Hepatocyte (in vitro differentiated cells): Measurements from ENCODE around the gene NEK1. TPM values are rescaled to one million over a fixed set of nuclear protein-coding genes. Genes with fewer than 3 reads are reported as not detected.

ENCODE experiments used
- DNase-seq: peaks from one replicate; pipeline ENCODE4 v3.0.0-alpha.2; 2016; ENCODE audit warnings: low spot score
- H2AFZ ChIP-seq: fragments of 200-600 bp; sonication (generic); 2 replicates; pipeline ENCODE4 v1.6.0; 2016; ENCODE audit warnings: antibody characterized with exemption, mild to moderate bottlenecking
- H3K27ac ChIP-seq: fragments of 200-600 bp; sonication (generic); 2 replicates; pipeline ENCODE4 v1.5.1; 2016; ENCODE audit warnings: mild to moderate bottlenecking
- H3K27me3 ChIP-seq: fragments of 200-600 bp; sonication (generic); 2 replicates; pipeline ENCODE4 v1.6.1; 2016
- H3K36me3 ChIP-seq: fragments of 200-600 bp; sonication (generic); replicated peaks from 2 replicates; pipeline ENCODE4 v1.5.1; 2016; ENCODE audit warnings: low read depth; ENCODE audit not compliant: insufficient read depth
- H3K4me1 ChIP-seq: fragments of 200-600 bp; sonication (generic); 2 replicates; pipeline ENCODE4 v1.5.1; 2016; ENCODE audit warnings: mild to moderate bottlenecking, moderate library complexity; ENCODE audit not compliant: insufficient read depth
- H3K4me2 ChIP-seq: fragments of 200-600 bp; sonication (generic); 2 replicates; pipeline ENCODE4 v1.6.0; 2016
- H3K4me3 ChIP-seq: fragments of 200-600 bp; sonication (generic); 2 replicates; pipeline ENCODE4 v1.5.1; 2016; ENCODE audit warnings: mild to moderate bottlenecking
- H3K79me2 ChIP-seq: fragments of 200-600 bp; sonication (generic); 2 replicates; pipeline ENCODE4 v1.6.0; 2017; ENCODE audit warnings: mild to moderate bottlenecking
- H3K9me2 ChIP-seq: fragments of 200-600 bp; sonication (generic); replicated peaks from 2 replicates; pipeline ENCODE4 v1.6.0; 2017; ENCODE audit warnings: mild to moderate bottlenecking; ENCODE audit not compliant: insufficient read depth
- H3K9me3 ChIP-seq: fragments of 200-600 bp; sonication (generic); 2 replicates; pipeline ENCODE4 v1.5.1; 2016; ENCODE audit warnings: low read depth, mild to moderate bottlenecking
- H4K20me1 ChIP-seq: fragments of 200-600 bp; sonication (generic); 2 replicates; pipeline ENCODE4 v1.6.0; 2016; ENCODE audit warnings: mild to moderate bottlenecking; ENCODE audit not compliant: insufficient read depth, poor library complexity, severe bottlenecking
- CTCF ChIP-seq: fragments of 200-600 bp; sonication (generic); IDR thresholded peaks from 2 replicates; pipeline ENCODE4 v1.5.1; 2016; ENCODE audit warnings: antibody characterized with exemption, mild to moderate bottlenecking; ENCODE audit not compliant: poor library complexity
- EZH2 ChIP-seq: fragments of 200-600 bp; sonication (generic); IDR thresholded peaks from 2 replicates; pipeline ENCODE4 v1.6.1; 2016; ENCODE audit warnings: antibody characterized with exemption, mild to moderate bottlenecking, borderline replicate concordance
- EZH2phosphoT487 ChIP-seq: fragments of 200-600 bp; sonication (generic); IDR thresholded peaks from one replicate; pipeline ENCODE4 v1.6.1; 2018; ENCODE audit warnings: antibody characterized with exemption, mild to moderate bottlenecking, low read depth, moderate library complexity; ENCODE audit not compliant: unreplicated experiment, severe bottlenecking
- WGBS: methylation state at CpG from one replicate; pipeline ENCODE4 v1.1.6; 2016; ENCODE audit warnings: low lambda C conversion rate; ENCODE audit errors: missing lambda C conversion rate; 5-methylcytosine and 5-hydroxymethylcytosine counted together
- polyA plus RNA-seq: library from polyadenylated mRNA; unstranded; fragments of >200 nt; fragmentation: Nextera tagmentation; extraction: Ambion mirVana; gene quantifications from 2 replicates; pipeline ENCODE4 v1.2.1, GENCODE V29; 2016
- total RNA-seq: library from RNA; depleted of rRNA; stranded (reverse); fragments of >200 nt; gene quantifications from 2 replicates; pipeline ENCODE4 v1.2.3, GENCODE V29; 2014

The NEK1 gene
- total and polyA plus RNA-seq, 2 experiments from 2014 or later, result 7.8 to 10.4 TPM

GRCh38 chr4:169446824-169447223 lies 165.6 kb downstream of the NEK1 start:
- WGBS, result 91% methylated on average over 4 of the region's 4 CpGs
- DNase-seq, result no peak
- no peaks in the 10 kb centered on the region for H4K20me1 ChIP-seq
- TF ChIP-seq EZH2phosphoT487 (no peak), CTCF (no peak), EZH2 (no peak)
- H3K27ac ChIP-seq, result no peak overlapping the region
- no peaks in the 10 kb centered on the region for H3K36me3 ChIP-seq
- H3K4me3 ChIP-seq, result no peak overlapping the region
- H2AFZ ChIP-seq, result no peak overlapping the region
- H3K4me1 ChIP-seq, result no peaks in the 10 kb centered on the region
- H3K4me2 ChIP-seq, result no peak overlapping the region
- peaks cover 2% of the 10 kb centered on the region for H3K79me2 ChIP-seq
- H3K9me3 ChIP-seq, result peaks cover 15% of the 10 kb centered on the region
- H3K27me3 ChIP-seq, result no peaks in the 10 kb centered on the region
- no peaks in the 10 kb centered on the region for H3K9me2 ChIP-seq

GRCh38 chr4:169443748-169444147 lies 168.6 kb downstream of the NEK1 start:
- 96% methylated on average over 1 of the region's 1 CpG for WGBS

GRCh38 chr4:169440446-169440845 lies 171.9 kb downstream of the NEK1 start:
- Histone ChIP-seq H3K4me2 (no peak overlapping the region), H2AFZ (no peak overlapping the region), H3K27me3 (no peaks in the 10 kb centered on the region), H3K9me3 (peaks cover 15% of the 10 kb centered on the region), H3K27ac (no peak overlapping the region), H3K36me3 (no peaks in the 10 kb centered on the region), H3K4me1 (peaks cover 14% of the 10 kb centered on the region), H3K4me3 (no peak overlapping the region), H3K79me2 (peaks cover 2% of the 10 kb centered on the region), H3K9me2 (no peaks in the 10 kb centered on the region), H4K20me1 (no peaks in the 10 kb centered on the region)
- TF ChIP-seq EZH2 (no peak), CTCF (no peak), EZH2phosphoT487 (no peak)
- 98% methylated on average over 3 of the region's 3 CpGs for WGBS
- no peak for DNase-seq

More at GRCh38 chr4:169443748-169444147, 168.6 kb downstream of the NEK1 start:
- Histone ChIP-seq H3K9me2 (no peaks in the 10 kb centered on the region), H4K20me1 (no peaks in the 10 kb centered on the region), H3K36me3 (no peaks in the 10 kb centered on the region), H3K27me3 (no peaks in the 10 kb centered on the region), H3K4me3 (no peak overlapping the region), H3K9me3 (peaks cover 15% of the 10 kb centered on the region), H3K27ac (no peak overlapping the region), H3K4me1 (peaks cover 7% of the 10 kb centered on the region), H2AFZ (no peak overlapping the region), H3K4me2 (no peak overlapping the region), H3K79me2 (peaks cover 2% of the 10 kb centered on the region)
- no peak for DNase-seq
- TF ChIP-seq EZH2phosphoT487 (no peak), EZH2 (no peak), CTCF (no peak)

- Histone ChIP-seq H3K27ac (peak overlapping the region; percentile 0), H3K79me2 (peaks cover 2% of the 10 kb centered on the region), H3K4me2 (no peak overlapping the region), H3K36me3 (no peaks in the 10 kb centered on the region), H3K9me2 (no peaks in the 10 kb centered on the region), H4K20me1 (no peaks in the 10 kb centered on the region), H3K27me3 (no peaks in the 10 kb centered on the region), H3K9me3 (peaks cover 8% of the 10 kb centered on the region), H2AFZ (no peak overlapping the region), H3K4me1 (peaks cover 14% of the 10 kb centered on the region), H3K4me3 (no peak overlapping the region)
- 89% methylated on average over 1 of the region's 1 CpG for WGBS
- no peak for DNase-seq
- TF ChIP-seq EZH2phosphoT487, result no peak
- TF ChIP-seq EZH2, result no peak
- no peak for TF ChIP-seq CTCF
These were observed 173.1 kb downstream of the NEK1 start for GRCh38 chr4:169439244-169439643.
